ENCODE measurements around the gene METTL16. TPM values are rescaled to one million over a fixed set of nuclear protein-coding genes. Genes with fewer than 3 reads are reported as not detected.
A peak's percentile ranks its signal among the peaks of the same experiment; 100 is the strongest.
"Not testable (repeated sequence)": the region's sequence is repeated elsewhere in the genome, so short reads cannot be mapped to it uniquely, and the experiment has no call there.

METTL16 gene
- total and polyA plus RNA-seq, 7 donors, result 11.2 to 33.0 (median 23.5) TPM

DNA sequence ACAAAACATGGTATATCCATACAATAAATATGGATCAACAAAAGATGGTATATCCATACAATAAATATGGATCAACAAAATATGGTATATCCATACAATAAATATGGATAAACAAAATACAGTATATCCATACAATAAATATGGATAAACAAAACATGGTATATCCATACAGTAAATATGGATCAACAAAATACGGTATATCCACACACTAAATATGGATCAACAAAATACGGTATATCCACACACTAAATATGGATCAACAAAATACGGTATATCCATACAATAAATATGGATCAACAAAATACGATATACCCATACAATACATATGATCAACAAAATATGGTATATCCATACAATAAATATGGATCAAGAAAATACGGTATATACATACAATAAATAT is 8.1 kb downstream of the METTL16 start:
- intact Hi-C loops (cut with DNase I), result loop anchor here in 1 of 2 donors (10.0 kb wide), 1 partner anchor 91 kb away; the partner anchor contains the start of gene PAFAH1B1
- DNase-seq (no peak), ATAC-seq (no peak)
- H3K27me3 ChIP-seq (ENCODE audit: insufficient read depth in 3 of 3, low read length in 2 of 3), result no peaks in the 10 kb centered on the region
- H3K36me3 ChIP-seq (ENCODE audit: insufficient read depth in 1 of 2, low read depth in 1 of 2), result peaks cover 3 to 36% of the 10 kb centered on the region in 2 donors
- no peak overlapping the region for H3K4me3 ChIP-seq
- no peaks in the 10 kb centered on the region for H3K4me1 ChIP-seq
- no peak overlapping the region for H3K27ac ChIP-seq
- 79 to 88% (median 87%) methylated on average over 5 of the region's 5 CpGs for WGBS, 3 donors
- H3K9me3 ChIP-seq, result no peaks in the 10 kb centered on the region
- no peak for TF ChIP-seq CTCF (IDR thresholded peaks at IDR 0.05)

DNA sequence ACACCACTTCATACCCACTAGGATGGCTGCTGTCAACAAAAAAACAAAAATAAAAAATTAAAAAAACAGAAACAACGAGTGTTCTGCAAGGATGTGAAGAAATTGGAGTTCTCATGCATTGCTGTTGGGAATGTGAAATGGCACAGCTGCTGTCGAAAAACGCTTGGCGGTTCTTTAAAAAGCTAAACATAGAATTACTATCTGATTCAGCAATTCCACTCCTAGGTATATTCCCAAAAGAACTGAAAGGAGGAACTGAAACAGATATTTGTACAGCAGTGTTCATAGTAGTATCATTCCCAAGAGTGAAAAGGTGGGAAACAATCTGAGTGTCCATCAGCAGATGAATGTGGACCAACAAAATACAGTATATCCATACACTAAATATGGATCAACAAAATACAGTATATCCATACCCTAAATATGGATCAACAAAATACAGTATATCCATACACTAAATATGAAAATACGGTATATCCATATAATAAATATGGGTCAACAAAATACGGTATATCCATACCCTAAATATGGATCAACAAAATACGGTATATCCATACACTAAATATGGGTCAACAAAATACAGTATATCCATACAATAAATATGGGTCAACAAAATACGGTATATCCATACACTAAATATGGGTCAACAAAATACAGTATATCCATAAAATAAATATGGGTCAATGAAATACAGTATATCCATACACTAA is 8.7 kb downstream of the METTL16 start:
- no peak for TF ChIP-seq CTCF (IDR thresholded peaks at IDR 0.05)
- ATAC-seq (peak in 1 of 4 donors; percentile 58), DNase-seq (no peak)
- peaks cover 3 to 42% of the 10 kb centered on the region in 2 donors for H3K36me3 ChIP-seq (ENCODE audit: insufficient read depth in 1 of 2, low read depth in 1 of 2)
- no peak overlapping the region for H3K27ac ChIP-seq
- no peak overlapping the region for H3K4me3 ChIP-seq
- WGBS, 3 donors, result 82 to 87% (median 83%) methylated on average over 8 of the region's 8 CpGs
- no peaks in the 10 kb centered on the region for H3K27me3 ChIP-seq (ENCODE audit: insufficient read depth in 3 of 3, low read length in 2 of 3)
- intact Hi-C loops (cut with DNase I), result loop anchor here in 1 of 2 donors (10.0 kb wide), 1 partner anchor 92 kb away; the partner anchor contains the start of gene PAFAH1B1
- H3K9me3 ChIP-seq, result no peaks in the 10 kb centered on the region
- H3K4me1 ChIP-seq, result no peaks in the 10 kb centered on the region

DNA sequence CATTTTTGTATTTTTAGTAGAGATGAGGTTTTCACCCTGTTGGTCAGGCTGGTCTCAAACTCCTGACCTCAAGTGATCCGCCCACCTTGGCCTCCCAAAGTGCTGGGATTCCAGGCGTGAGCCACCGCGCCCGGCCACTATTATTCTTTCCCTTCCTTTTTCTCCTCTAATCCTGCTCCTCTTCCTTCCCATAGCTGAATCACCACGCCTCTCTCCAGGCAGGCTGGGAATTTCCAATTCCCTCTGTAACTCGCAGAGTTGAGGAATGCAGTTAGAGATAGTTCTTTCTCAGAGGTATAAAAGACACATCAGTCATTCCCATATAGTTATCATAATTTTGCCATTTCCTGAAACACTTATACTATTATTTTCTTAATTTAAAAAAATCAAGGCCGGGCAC is 11.2 kb downstream of the METTL16 start:
- 83 to 90% (median 86%) methylated on average over 8 of the region's 8 CpGs for WGBS, 3 donors

GRCh38 chr17:2489286-2489685 is 22.4 kb downstream of the METTL16 start:
- H3K27me3 ChIP-seq (ENCODE audit: insufficient read depth in 3 of 3, low read length in 2 of 3); H3K9me3 ChIP-seq; H3K36me3 ChIP-seq (ENCODE audit: insufficient read depth in 1 of 2, low read depth in 1 of 2); ATAC-seq; intact Hi-C loops (cut with DNase I); H3K4me3 ChIP-seq; H3K27ac ChIP-seq; DNase-seq: not testable (repeated sequence)
- H3K4me1 ChIP-seq, result peaks cover 17% of the 10 kb centered on the region
- WGBS, 3 donors, result 95 to 96% (median 96%) methylated on average over 15 of the region's 15 CpGs

More for the DNA sequence above, 11.2 kb downstream of the METTL16 start:
- Histone ChIP-seq H3K4me1 (no peaks in the 10 kb centered on the region), H3K27ac (no peak overlapping the region), H3K9me3 (no peaks in the 10 kb centered on the region), H3K4me3 (no peak overlapping the region), H3K27me3 (ENCODE audit: insufficient read depth in 3 of 3, low read length in 2 of 3) (no peaks in the 10 kb centered on the region), H3K36me3 (ENCODE audit: insufficient read depth in 1 of 2, low read depth in 1 of 2) (peaks cover 3 to 45% of the 10 kb centered on the region in 2 donors)
- no peak for DNase-seq
- no peak for TF ChIP-seq CTCF (IDR thresholded peaks at IDR 0.05)
- ATAC-seq, result no peak
- intact Hi-C loops (cut with DNase I), result loop anchor here in 1 of 2 donors (10.0 kb wide), 1 partner anchor 94 kb away; the partner anchor contains the start of gene PAFAH1B1

DNA sequence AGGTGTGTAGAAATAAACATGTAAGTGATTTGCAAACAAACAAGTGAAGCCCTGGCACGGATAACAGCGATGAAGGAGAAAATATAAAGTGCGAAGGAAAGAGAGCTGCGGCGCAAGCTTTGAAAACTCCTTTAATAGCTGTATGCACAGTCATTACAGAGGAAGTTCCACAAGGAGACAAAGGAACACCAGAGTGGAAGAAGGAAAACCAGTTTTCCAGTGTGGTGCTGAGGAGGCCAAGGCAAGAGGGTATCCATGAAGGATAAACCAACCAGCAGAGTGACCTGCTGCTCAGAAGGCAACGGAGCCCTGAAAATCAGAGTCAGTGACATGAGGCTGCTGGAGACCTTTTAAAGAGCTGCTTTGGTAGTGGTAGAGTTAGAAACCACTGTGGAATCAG is 24.4 kb downstream of the METTL16 start:
- Histone ChIP-seq H3K9me3 (no peaks in the 10 kb centered on the region), H3K27me3 (ENCODE audit: insufficient read depth in 3 of 3, low read length in 2 of 3) (no peaks in the 10 kb centered on the region), H3K36me3 (ENCODE audit: insufficient read depth in 1 of 2, low read depth in 1 of 2) (no peaks in the 10 kb centered on the region), H3K4me1 (peaks cover 18% of the 10 kb centered on the region), H3K4me3 (no peak overlapping the region), H3K27ac (no peak overlapping the region)
- TF ChIP-seq CTCF (IDR thresholded peaks at IDR 0.05), result no peak
- intact Hi-C loops (cut with DNase I), result no loop called here
- 79 to 81% (median 80%) methylated on average over 6 of the region's 6 CpGs for WGBS, 3 donors
- ATAC-seq (no peak), DNase-seq (no peak)

GRCh38 chr17:2486709-2487108 is 25.0 kb downstream of the METTL16 start:
- H3K27ac ChIP-seq; DNase-seq; H3K9me3 ChIP-seq; intact Hi-C loops (cut with DNase I); H3K27me3 ChIP-seq (ENCODE audit: insufficient read depth in 3 of 3, low read length in 2 of 3); H3K36me3 ChIP-seq (ENCODE audit: insufficient read depth in 1 of 2, low read depth in 1 of 2); ATAC-seq: not testable (repeated sequence)
- WGBS, 3 donors, result 97 to 98% (median 97%) methylated on average over 4 of the region's 4 CpGs
- Histone ChIP-seq H3K4me3 (peak overlapping the region; percentile 47), H3K4me1 (peaks cover 20% of the 10 kb centered on the region)

All from psoas muscle (tissue), 8 donors.